ENCODE measurements around the gene PARM1.

PARM1 gene

GRCh38 chr4:74896595-74896994 is 36.3 kb upstream of the PARM1 start:
- Histone ChIP-seq H3F3A (ENCODE audit: insufficient read depth, low read length) (no peaks in the 10 kb centered on the region), H3K4me1 (ENCODE audit: low read length) (peaks cover 17% of the 10 kb centered on the region), H3K27ac (ENCODE audit: low read length) (no peak overlapping the region), H2AFZ (ENCODE audit: low read length) (no peak overlapping the region), H3K9me3 (replicated peaks; ENCODE audit: insufficient read depth, low read length) (no peaks in the 10 kb centered on the region), H3K4me2 (ENCODE audit: low read depth, low read length) (no peak overlapping the region), H3K27me3 (replicated peaks; ENCODE audit: insufficient read depth, low read length) (no peaks in the 10 kb centered on the region), H3K79me2 (ENCODE audit: low read length) (no peaks in the 10 kb centered on the region), H3K9ac (ENCODE audit: low read length) (no peak overlapping the region), H3K36me3 (replicated peaks; ENCODE audit: insufficient read depth, low read length) (no peaks in the 10 kb centered on the region), H3K9me2 (replicated peaks; ENCODE audit: insufficient read depth, low read length) (no peaks in the 10 kb centered on the region), H3K4me3 (ENCODE audit: low read length) (no peak overlapping the region), H4K20me1 (ENCODE audit: insufficient read depth, low read length) (no peaks in the 10 kb centered on the region)
- TF ChIP-seq, protein P1, sequence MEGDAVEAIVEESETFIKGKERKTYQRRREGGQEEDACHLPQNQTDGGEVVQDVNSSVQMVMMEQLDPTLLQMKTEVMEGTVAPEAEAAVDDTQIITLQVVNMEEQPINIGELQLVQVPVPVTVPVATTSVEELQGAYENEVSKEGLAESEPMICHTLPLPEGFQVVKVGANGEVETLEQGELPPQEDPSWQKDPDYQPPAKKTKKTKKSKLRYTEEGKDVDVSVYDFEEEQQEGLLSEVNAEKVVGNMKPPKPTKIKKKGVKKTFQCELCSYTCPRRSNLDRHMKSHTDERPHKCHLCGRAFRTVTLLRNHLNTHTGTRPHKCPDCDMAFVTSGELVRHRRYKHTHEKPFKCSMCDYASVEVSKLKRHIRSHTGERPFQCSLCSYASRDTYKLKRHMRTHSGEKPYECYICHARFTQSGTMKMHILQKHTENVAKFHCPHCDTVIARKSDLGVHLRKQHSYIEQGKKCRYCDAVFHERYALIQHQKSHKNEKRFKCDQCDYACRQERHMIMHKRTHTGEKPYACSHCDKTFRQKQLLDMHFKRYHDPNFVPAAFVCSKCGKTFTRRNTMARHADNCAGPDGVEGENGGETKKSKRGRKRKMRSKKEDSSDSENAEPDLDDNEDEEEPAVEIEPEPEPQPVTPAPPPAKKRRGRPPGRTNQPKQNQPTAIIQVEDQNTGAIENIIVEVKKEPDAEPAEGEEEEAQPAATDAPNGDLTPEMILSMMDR (IDR thresholded peaks at IDR 0.05; ENCODE audit: low read length) = no peak
- no peak for TF ChIP-seq EZH2phosphoT487 (IDR thresholded peaks at IDR 0.05; ENCODE audit: low read length)
- no peak for TF ChIP-seq EZH2 (optimal IDR thresholded peaks at IDR 0.05; ENCODE audit: low read depth, low read length)
- DNase-seq = no peak

DNA sequence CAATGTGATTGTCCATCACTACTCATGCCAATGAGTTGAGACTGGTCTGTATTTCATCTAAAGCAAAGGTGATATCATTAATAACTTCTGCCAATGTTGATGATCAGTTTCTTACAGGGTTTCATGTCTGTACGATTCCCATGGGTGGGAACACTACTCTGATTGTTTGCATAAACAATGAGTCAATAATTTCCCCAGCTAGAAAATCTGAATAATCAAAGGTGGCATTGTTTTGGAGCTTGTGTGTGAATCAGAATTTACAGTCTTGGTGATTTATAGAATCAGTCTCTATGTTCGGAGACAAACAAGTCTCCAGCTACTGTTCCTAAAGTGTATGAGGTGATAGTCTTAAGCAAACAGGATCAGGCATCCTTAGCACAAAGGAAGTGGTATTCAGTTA is 35.5 kb upstream of the PARM1 start:
- Histone ChIP-seq H3K9ac (ENCODE audit: low read length) (no peak overlapping the region), H3K79me2 (ENCODE audit: low read length) (no peaks in the 10 kb centered on the region), H3K9me3 (replicated peaks; ENCODE audit: insufficient read depth, low read length) (no peaks in the 10 kb centered on the region), H3K4me1 (ENCODE audit: low read length) (peaks cover 11% of the 10 kb centered on the region), H3K4me2 (ENCODE audit: low read depth, low read length) (no peak overlapping the region), H3K9me2 (replicated peaks; ENCODE audit: insufficient read depth, low read length) (no peaks in the 10 kb centered on the region), H4K20me1 (ENCODE audit: insufficient read depth, low read length) (no peaks in the 10 kb centered on the region), H3K4me3 (ENCODE audit: low read length) (no peak overlapping the region), H2AFZ (ENCODE audit: low read length) (no peak overlapping the region), H3K27me3 (replicated peaks; ENCODE audit: insufficient read depth, low read length) (no peaks in the 10 kb centered on the region), H3K36me3 (replicated peaks; ENCODE audit: insufficient read depth, low read length) (no peaks in the 10 kb centered on the region), H3F3A (ENCODE audit: insufficient read depth, low read length) (no peaks in the 10 kb centered on the region), H3K27ac (ENCODE audit: low read length) (no peak overlapping the region)
- TF ChIP-seq, protein P1 (IDR thresholded peaks at IDR 0.05; ENCODE audit: low read length) = no peak
- TF ChIP-seq EZH2phosphoT487 (IDR thresholded peaks at IDR 0.05; ENCODE audit: low read length) (no peak), EZH2 (optimal IDR thresholded peaks at IDR 0.05; ENCODE audit: low read depth, low read length) (no peak)
- DNase-seq = no peak

DNA sequence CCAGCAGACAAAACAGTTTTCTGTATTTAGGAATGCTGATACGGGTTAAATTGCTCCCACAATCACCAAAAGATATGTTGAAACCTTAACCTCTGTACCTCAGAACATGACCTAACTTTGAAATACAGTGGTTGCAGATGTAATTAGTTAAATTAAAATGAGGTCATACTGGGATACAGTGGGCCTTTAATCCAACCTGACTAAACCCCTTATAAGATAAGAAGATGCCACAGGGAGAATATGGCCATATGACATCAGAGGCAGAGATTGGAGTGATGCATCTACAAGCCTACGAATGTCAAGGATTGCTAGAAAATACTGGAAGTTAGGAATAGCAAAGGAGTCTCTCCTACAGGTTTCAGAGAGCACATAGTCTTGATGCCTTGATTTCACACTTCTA is 32.1 kb upstream of the PARM1 start:
- Histone ChIP-seq H3K27ac (ENCODE audit: low read length) (no peak overlapping the region), H2AFZ (ENCODE audit: low read length) (no peak overlapping the region), H3K4me3 (ENCODE audit: low read length) (no peak overlapping the region)

More for the DNA sequence above, 32.1 kb upstream of the PARM1 start:
- Histone ChIP-seq H3K79me2 (ENCODE audit: low read length) (no peaks in the 10 kb centered on the region), H4K20me1 (ENCODE audit: insufficient read depth, low read length) (no peaks in the 10 kb centered on the region), H3K9me2 (replicated peaks; ENCODE audit: insufficient read depth, low read length) (no peaks in the 10 kb centered on the region), H3K4me2 (ENCODE audit: low read depth, low read length) (no peak overlapping the region), H3K9me3 (replicated peaks; ENCODE audit: insufficient read depth, low read length) (no peaks in the 10 kb centered on the region), H3K27me3 (replicated peaks; ENCODE audit: insufficient read depth, low read length) (no peaks in the 10 kb centered on the region), H3K36me3 (replicated peaks; ENCODE audit: insufficient read depth, low read length) (no peaks in the 10 kb centered on the region), H3F3A (ENCODE audit: insufficient read depth, low read length) (no peaks in the 10 kb centered on the region), H3K4me1 (ENCODE audit: low read length) (no peaks in the 10 kb centered on the region), H3K9ac (ENCODE audit: low read length) (no peak overlapping the region)
- TF ChIP-seq EZH2 (optimal IDR thresholded peaks at IDR 0.05; ENCODE audit: low read depth, low read length) (no peak), EZH2phosphoT487 (IDR thresholded peaks at IDR 0.05; ENCODE audit: low read length) (no peak)
- TF ChIP-seq, protein P1 (IDR thresholded peaks at IDR 0.05; ENCODE audit: low read length) = no peak
- no peak for DNase-seq

All from MM.1S (cell line).